ENCODE results near the gene PTPN4. TPM values are rescaled to one million over a fixed set of nuclear protein-coding genes. Genes with fewer than 3 reads are reported as not detected.

The PTPN4 gene
- total and polyA plus RNA-seq, 2 of the 8 experiments (the other 6 are each of a cell fraction or from before 2014, with no cell fraction given), result 28.5 to 105 TPM

GRCh38 chr2:119736021-119736420 lies 23.7 kb upstream of the PTPN4 start:
- H3K27ac ChIP-seq (ENCODE audit: low read depth, low read length), result no peak overlapping the region
- H3K79me1 ChIP-seq (ENCODE audit: low read depth, low read length), result no peaks in the 10 kb centered on the region
- no peak overlapping the region for H3K4me2 ChIP-seq (ENCODE audit: insufficient read depth in 1 of 2, low read depth in 2 of 2, low read length in 2 of 2)
- no peak for TF ChIP-seq MAFK (IDR thresholded peaks at IDR 0.05; ENCODE audit: low read depth, low read length)
- no peak for TF ChIP-seq CTBP2 (IDR thresholded peaks at IDR 0.05; ENCODE audit: borderline replicate concordance, insufficient read depth, insufficient read length, low read length)
- no peak for TF ChIP-seq SIX5 (IDR thresholded peaks at IDR 0.05; ENCODE audit: low read depth, low read length)
- TF ChIP-seq JUND (IDR thresholded peaks at IDR 0.05; ENCODE audit: low read length), result no peak
- TF ChIP-seq E2F6 (IDR thresholded peaks at IDR 0.05), result no peak
- no peak for TF ChIP-seq HDAC2 (IDR thresholded peaks at IDR 0.05; ENCODE audit: borderline replicate concordance in 1 of 2, low read depth in 2 of 2, low read length in 2 of 2)
- TF ChIP-seq BCL11A (IDR thresholded peaks at IDR 0.05; ENCODE audit: low read depth in 2 of 2, low read length in 2 of 2), result no peak
- no peak for TF ChIP-seq HDAC6 (IDR thresholded peaks at IDR 0.05; ENCODE audit: low read depth, low read length)
- TF ChIP-seq YY1 (IDR thresholded peaks at IDR 0.05; ENCODE audit: low read depth, low read length), result no peak
- H2BK120ac ChIP-seq (replicated peaks; ENCODE audit: low read depth, low read length), result no peak overlapping the region
- no peak overlapping the region for H2AK5ac ChIP-seq (ENCODE audit: low read depth, low read length)
- CTCF ChIA-PET (ENCODE audit: partially characterized antibody), result interaction anchor here (0.8 to 2.2 kb wide), 4 partner anchors 11 to 259 kb away, joined by 3 to 11 read pairs (median 6); no protein-coding TSS in a partner anchor
- no peak for FAIRE-seq
- H3K14ac ChIP-seq (ENCODE audit: insufficient read length), result no peak overlapping the region
- no peak overlapping the region for H3K56ac ChIP-seq (replicated peaks; ENCODE audit: insufficient read length, low read depth, low read length)
- H3K18ac ChIP-seq (ENCODE audit: extremely low read depth, low read length), result no peak overlapping the region
- 0 out of 2 replicates have a peak, but pooled peaks cover 1% of the 10 kb centered on the region for H3K23me2 ChIP-seq (ENCODE audit: low read depth, low read length)
- H4K20me1 ChIP-seq (replicated peaks in 1 of 2; ENCODE audit: control insufficient read depth in 1 of 2, insufficient read depth in 2 of 2, low read length in 2 of 2), result no peaks in the 10 kb centered on the region
- DNase-seq (ENCODE audit: low read depth in 1 of 2, low spot score in 2 of 2), result no peak
- no peaks in the 10 kb centered on the region for H3K36me3 ChIP-seq (ENCODE audit: control insufficient read depth in 2 of 4, insufficient read depth in 4 of 4, low read length in 3 of 4)
- 76% methylated on average over 5 of the region's 5 CpGs; no CpG with 5 or more reads in 1 of the 2 experiments for WGBS, 2 experiments (ENCODE audit: extremely low coverage in 1 of 2, insufficient coverage in 1 of 2, insufficient read length in 1 of 2, insufficient replicate concordance in 2 of 2, low coverage in 1 of 2, low lambda C conversion rate in 2 of 2, missing lambda C conversion rate in 1 of 2)
- H3K27me3 ChIP-seq (replicated peaks in 1 of 4; ENCODE audit: control insufficient read depth in 3 of 4, extremely low read depth in 1 of 4, insufficient read depth in 3 of 4, low read length in 3 of 4), result no peaks in the 10 kb centered on the region; a peak in 1 of 7 replicates
- H3K4me3 ChIP-seq (ENCODE audit: extremely low read depth in 1 of 4, insufficient read depth in 2 of 4, low read depth in 3 of 4, low read length in 4 of 4), result no peak overlapping the region
- H3K79me2 ChIP-seq (ENCODE audit: control insufficient read depth in 1 of 2, insufficient read depth in 2 of 2, low read length in 2 of 2), result no peaks in the 10 kb centered on the region
- no peak overlapping the region for H3K4ac ChIP-seq (replicated peaks; ENCODE audit: insufficient read length, low read depth, low read length)
- H2BK12ac ChIP-seq (ENCODE audit: low read depth, low read length), result no peak overlapping the region
- no peak overlapping the region for H2AFZ ChIP-seq (ENCODE audit: low read length)
- no peak overlapping the region for H4K91ac ChIP-seq (replicated peaks; ENCODE audit: insufficient read length, low read length)
- H2BK20ac ChIP-seq (ENCODE audit: low read length), result no peak overlapping the region
- H3K23ac ChIP-seq (ENCODE audit: insufficient read length), result no peak overlapping the region
- no peak overlapping the region for H2BK5ac ChIP-seq (ENCODE audit: low read depth, low read length)
- H4K5ac ChIP-seq (ENCODE audit: insufficient read length, low read depth, low read length), result no peak overlapping the region
- no peaks in the 10 kb centered on the region for H3K9me3 ChIP-seq (ENCODE audit: insufficient read depth in 2 of 2, low read depth in 1 of 2, low read length in 1 of 2)
- no peak overlapping the region for H3K9ac ChIP-seq (replicated peaks in 1 of 4; ENCODE audit: extremely low read depth in 1 of 4, low read depth in 3 of 4, low read length in 3 of 4)
- H2BK15ac ChIP-seq (ENCODE audit: low read length), result no peak overlapping the region
- peaks cover 0 to under 1% (median 0%) of the 10 kb centered on the region in 4 experiments; a peak in 1 of 7 replicates for H3K4me1 ChIP-seq (replicated peaks in 1 of 4; ENCODE audit: control insufficient read depth in 3 of 4, insufficient read depth in 4 of 4, low read length in 3 of 4)
- H4K8ac ChIP-seq (ENCODE audit: extremely low read depth, insufficient read depth, low read length), result no peak overlapping the region
- POLR2A ChIA-PET (ENCODE audit: partially characterized antibody), result no interaction called here

All from H1 (cell line).